Cardiac septum (tissue), 1 donor: ENCODE measurements around the gene ZNF580. TPM values are rescaled to one million over a fixed set of nuclear protein-coding genes. Genes with fewer than 3 reads are reported as not detected.
A peak's percentile ranks its signal among the peaks of the same experiment; 100 is the strongest.

Source experiments
- DNase-seq: peaks from one replicate; pipeline ENCODE4 v3.0.0-alpha.2; 2020; ENCODE audit warnings: low spot score
- intact Hi-C: fragments of 100-400 bp; cut with DNase I; formaldehyde crosslinking; loops from one replicate; pipeline ENCODE4 v1.14.0; 2022
- total RNA-seq: library from RNA; stranded (reverse); fragmentation: NEBNext Ultra II Directional; extraction: Animal tissue kit (Norgen Biotek cat#: 25700); gene quantifications from one replicate; pipeline ENCODE4 v1.2.1, GENCODE V29; 2021
- donor health status: DM: no; HTN: no; CAD: no.

ZNF580 gene
- total RNA-seq, 1 donor from 2014 or later, result 29.0 TPM

GRCh38 chr19:55605207-55605636 is 35.6 kb upstream of the ZNF580 start:
- peak; percentile 98 for DNase-seq

GRCh38 chr19:55605637-55606470 is 34.9 kb upstream of the ZNF580 start, which contains the start of gene ZNF865:
TSS of gene ZNF865 (plus strand) at chr19:55605647. CDS start at chr19:55613619, 7,972 bp downstream.
- no peak for DNase-seq

More at GRCh38 chr19:55605207-55605636, 35.6 kb upstream of the ZNF580 start:
- intact Hi-C loops, result no loop called here

GRCh38 chr19:55606471-55606787 is 34.4 kb upstream of the ZNF580 start:
- DNase-seq, result no peak
- intact Hi-C loops, result loop anchor here (1.0 kb wide), 1 partner anchor 89 kb away; no protein-coding TSS in a partner anchor

More at GRCh38 chr19:55605637-55606470, 34.9 kb upstream of the ZNF580 start, which contains the start of gene ZNF865:
- intact Hi-C loops, result loop anchor here (1.0 kb wide), 1 partner anchor 89 kb away; no protein-coding TSS in a partner anchor

GRCh38 chr19:55606817-55607216 is 34.0 kb upstream of the ZNF580 start:
- intact Hi-C loops, result loop anchor here (1.0 kb wide), 1 partner anchor 90 kb away; no protein-coding TSS in a partner anchor
- no peak for DNase-seq

GRCh38 chr19:55609326-55609725 is 31.5 kb upstream of the ZNF580 start:
- intact Hi-C loops, result no loop called here
- DNase-seq, result no peak

- DNase-seq, result no peak
- intact Hi-C loops, result no loop called here
Measured at GRCh38 chr19:55611300-55611982, 29.4 kb upstream of the ZNF580 start.

GRCh38 chr19:55611983-55612645 is 28.7 kb upstream of the ZNF580 start:
- DNase-seq, result no peak

GRCh38 chr19:55613396-55613795 is 27.4 kb upstream of the ZNF580 start:
- no peak for DNase-seq

More at GRCh38 chr19:55611983-55612645, 28.7 kb upstream of the ZNF580 start:
- intact Hi-C loops, result no loop called here

GRCh38 chr19:55613930-55614710 is 26.7 kb upstream of the ZNF580 start:
- intact Hi-C loops, result no loop called here
- DNase-seq, result no peak

More at GRCh38 chr19:55613396-55613795, 27.4 kb upstream of the ZNF580 start:
- intact Hi-C loops, result no loop called here

- DNase-seq, result no peak
- intact Hi-C loops, result no loop called here
Measured at GRCh38 chr19:55614711-55615542, 25.9 kb upstream of the ZNF580 start.

GRCh38 chr19:55615543-55616394 is 25.0 kb upstream of the ZNF580 start:
- intact Hi-C loops, result no loop called here
- DNase-seq, result no peak

- intact Hi-C loops, result no loop called here
- DNase-seq, result no peak
Measured at GRCh38 chr19:55616395-55616875, 24.4 kb upstream of the ZNF580 start.

- DNase-seq, result no peak
- intact Hi-C loops, result no loop called here
Measured at GRCh38 chr19:55617426-55617825, 23.4 kb upstream of the ZNF580 start.

- no peak for DNase-seq
- intact Hi-C loops, result no loop called here
Measured at GRCh38 chr19:55618426-55618825, 22.4 kb upstream of the ZNF580 start.

GRCh38 chr19:55619286-55619685 is 21.5 kb upstream of the ZNF580 start:
- no peak for DNase-seq
- intact Hi-C loops, result no loop called here

- intact Hi-C loops, result no loop called here
Measured at GRCh38 chr19:55620410-55621204, 20.2 kb upstream of the ZNF580 start.

More at GRCh38 chr19:55620410-55621204, 20.2 kb upstream of the ZNF580 start:
- DNase-seq, result no peak
